Measurements from ENCODE around the gene OR52E4. TPM values are rescaled to one million over a fixed set of nuclear protein-coding genes. Genes with fewer than 3 reads are reported as not detected.

Gene OR52E4
- total and polyA plus RNA-seq, 10 of the 15 experiments (the other 5 are each of a cell fraction or from before 2014, with no cell fraction given), result not detected

DNA sequence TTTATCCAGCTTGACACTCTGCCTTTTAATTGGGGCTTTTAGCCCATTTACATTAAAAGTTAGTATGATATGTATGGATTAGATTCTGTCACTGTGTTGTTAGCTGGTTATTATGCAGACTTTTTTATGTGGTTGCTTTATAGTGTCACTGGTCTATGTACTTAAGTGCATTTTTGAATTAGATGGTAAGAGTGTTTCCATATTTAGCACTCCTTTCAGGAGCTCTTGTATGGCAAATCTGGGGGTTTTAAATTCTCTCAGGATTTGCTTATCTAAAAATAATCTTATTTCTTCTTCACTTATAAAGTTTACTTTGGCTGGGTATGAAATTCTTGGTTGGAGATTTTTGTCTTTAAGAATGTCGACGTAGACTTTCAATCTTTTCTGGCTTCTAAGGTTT lies 42.7 kb upstream of the OR52E4 start:
- RAD21 ChIA-PET (ENCODE audit: unreplicated experiment), result no interaction called here
- Histone ChIP-seq H4K20me1 (ENCODE audit: control insufficient read depth, insufficient read depth) (no peaks in the 10 kb centered on the region), H3K36me3 (ENCODE audit: control insufficient read depth in 2 of 2, insufficient read depth in 2 of 2, low read length in 1 of 2) (no peaks in the 10 kb centered on the region), H3K4me1 (ENCODE audit: control insufficient read depth, insufficient read depth, low read length) (no peaks in the 10 kb centered on the region), H3K27me3 (replicated peaks in 1 of 2; ENCODE audit: control insufficient read depth in 2 of 2, insufficient read depth in 2 of 2, low read length in 1 of 2) (no peaks in the 10 kb centered on the region), H3K9ac (ENCODE audit: control insufficient read depth, insufficient read depth, low read length) (no peak overlapping the region), H2AFZ (ENCODE audit: control insufficient read depth, low read depth, low read length) (no peak overlapping the region), H3K9me3 (replicated peaks; ENCODE audit: control insufficient read depth, insufficient read depth, low read length) (no peaks in the 10 kb centered on the region), H3K27ac (ENCODE audit: control insufficient read depth, insufficient read depth) (no peak overlapping the region), H3K4me2 (ENCODE audit: control insufficient read depth, insufficient read depth) (no peak overlapping the region), H3K79me2 (ENCODE audit: control insufficient read depth, insufficient read depth, low read length) (no peaks in the 10 kb centered on the region), H3K4me3 (no peak overlapping the region)
- 97% methylated on average over 2 of the region's 2 CpGs for WGBS (ENCODE audit: insufficient coverage, insufficient replicate concordance, low lambda C conversion rate, missing lambda C conversion rate)
- no peak for DNase-seq (ENCODE audit: low read depth, low spot score)
- SMC1A ChIA-PET (ENCODE audit: uncharacterized antibody, unreplicated experiment), result no interaction called here
- FAIRE-seq, result no peak
- in situ Hi-C loops (cut with MboI), result no loop called here
- POLR2A ChIA-PET, result no interaction called here
- no peak for ATAC-seq
- CTCF ChIA-PET, result no interaction called here
- intact Hi-C loops (cut with micrococcal nuclease; ENCODE audit: unreplicated experiment), result no loop called here
- no peak for TF ChIP-seq ATF7 (IDR thresholded peaks at IDR 0.05; ENCODE audit: low read depth)
- TF ChIP-seq, protein P1, sequence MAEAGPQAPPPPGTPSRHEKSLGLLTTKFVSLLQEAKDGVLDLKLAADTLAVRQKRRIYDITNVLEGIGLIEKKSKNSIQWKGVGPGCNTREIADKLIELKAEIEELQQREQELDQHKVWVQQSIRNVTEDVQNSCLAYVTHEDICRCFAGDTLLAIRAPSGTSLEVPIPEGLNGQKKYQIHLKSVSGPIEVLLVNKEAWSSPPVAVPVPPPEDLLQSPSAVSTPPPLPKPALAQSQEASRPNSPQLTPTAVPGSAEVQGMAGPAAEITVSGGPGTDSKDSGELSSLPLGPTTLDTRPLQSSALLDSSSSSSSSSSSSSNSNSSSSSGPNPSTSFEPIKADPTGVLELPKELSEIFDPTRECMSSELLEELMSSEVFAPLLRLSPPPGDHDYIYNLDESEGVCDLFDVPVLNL (IDR thresholded peaks at IDR 0.05; ENCODE audit: low read depth, low read length), result no peak
- no peak for TF ChIP-seq MTA2 (IDR thresholded peaks at IDR 0.05; ENCODE audit: low read depth)
- no peak for TF ChIP-seq TCF3 (IDR thresholded peaks at IDR 0.05; ENCODE audit: borderline replicate concordance, insufficient read depth, low read depth, low read length)
- TF ChIP-seq RBBP5 (conservative IDR thresholded peaks at IDR 0.05), result no peak
- no peak for TF ChIP-seq HDGF (IDR thresholded peaks at IDR 0.05)
- TF ChIP-seq ZZZ3 (IDR thresholded peaks at IDR 0.05; ENCODE audit: control insufficient read depth, insufficient read length, low read depth), result no peak
- no peak for TF ChIP-seq MTA3 (IDR thresholded peaks at IDR 0.05; ENCODE audit: borderline replicate concordance, low read length)
- TF ChIP-seq, protein P2, sequence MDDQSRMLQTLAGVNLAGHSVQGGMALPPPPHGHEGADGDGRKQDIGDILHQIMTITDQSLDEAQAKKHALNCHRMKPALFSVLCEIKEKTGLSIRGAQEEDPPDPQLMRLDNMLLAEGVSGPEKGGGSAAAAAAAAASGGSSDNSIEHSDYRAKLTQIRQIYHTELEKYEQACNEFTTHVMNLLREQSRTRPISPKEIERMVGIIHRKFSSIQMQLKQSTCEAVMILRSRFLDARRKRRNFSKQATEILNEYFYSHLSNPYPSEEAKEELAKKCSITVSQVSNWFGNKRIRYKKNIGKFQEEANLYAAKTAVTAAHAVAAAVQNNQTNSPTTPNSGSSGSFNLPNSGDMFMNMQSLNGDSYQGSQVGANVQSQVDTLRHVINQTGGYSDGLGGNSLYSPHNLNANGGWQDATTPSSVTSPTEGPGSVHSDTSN (IDR thresholded peaks at IDR 0.05; ENCODE audit: insufficient replicate concordance, low read depth, low read length), result no peak
- no peak for TF ChIP-seq GABPA (IDR thresholded peaks at IDR 0.05; ENCODE audit: low read depth)
- TF ChIP-seq SUZ12 (IDR thresholded peaks at IDR 0.05; ENCODE audit: unreplicated experiment), result no peak
- no peak for TF ChIP-seq KDM1A (IDR thresholded peaks at IDR 0.05; ENCODE audit: borderline replicate concordance)
- no TSS peak for BruUV-seq (replicated peaks)

All from GM12878 (cell line).